Thyroid gland (tissue), 4 donors: Measurements from ENCODE around the gene CKLF.

Source experiments
- CTCF ChIP-seq, 6 experiments: fragments of 200-600 bp in 3 of 6; fragments of 450-650 bp in 3 of 6; sonication (generic) in 3 of 6; IDR thresholded peaks; one replicate each; pipeline ENCODE4 v1.5.1; 2016 to 2019; ENCODE audit warnings: antibody characterized with exemption in 6 of 6, mild to moderate bottlenecking in 2 of 6, inconsistent platforms in 1 of 6, moderate library complexity in 1 of 6
- POLR2A ChIP-seq, 2 donors: fragments of 450-650 bp; IDR thresholded peaks; one replicate each; pipeline ENCODE4 v1.6.1; 2017; ENCODE audit warnings: antibody characterized with exemption in 2 of 2, mild to moderate bottlenecking in 2 of 2, moderate library complexity in 1 of 2

GRCh38 chr16:66520406-66521170 is 31.8 kb upstream of the CKLF start:
- no peak for TF ChIP-seq POLR2A (IDR thresholded peaks at IDR 0.05)
- TF ChIP-seq CTCF (IDR thresholded peaks at IDR 0.05) = no peak
